ENCODE results near the gene RPS15. TPM values are rescaled to one million over a fixed set of nuclear protein-coding genes. Genes with fewer than 3 reads are reported as not detected.
A peak's percentile ranks its signal among the peaks of the same experiment; 100 is the strongest.

RPS15 gene
- total RNA-seq, 1 experiment from 2014 or later, result 1,696 TPM

DNA sequence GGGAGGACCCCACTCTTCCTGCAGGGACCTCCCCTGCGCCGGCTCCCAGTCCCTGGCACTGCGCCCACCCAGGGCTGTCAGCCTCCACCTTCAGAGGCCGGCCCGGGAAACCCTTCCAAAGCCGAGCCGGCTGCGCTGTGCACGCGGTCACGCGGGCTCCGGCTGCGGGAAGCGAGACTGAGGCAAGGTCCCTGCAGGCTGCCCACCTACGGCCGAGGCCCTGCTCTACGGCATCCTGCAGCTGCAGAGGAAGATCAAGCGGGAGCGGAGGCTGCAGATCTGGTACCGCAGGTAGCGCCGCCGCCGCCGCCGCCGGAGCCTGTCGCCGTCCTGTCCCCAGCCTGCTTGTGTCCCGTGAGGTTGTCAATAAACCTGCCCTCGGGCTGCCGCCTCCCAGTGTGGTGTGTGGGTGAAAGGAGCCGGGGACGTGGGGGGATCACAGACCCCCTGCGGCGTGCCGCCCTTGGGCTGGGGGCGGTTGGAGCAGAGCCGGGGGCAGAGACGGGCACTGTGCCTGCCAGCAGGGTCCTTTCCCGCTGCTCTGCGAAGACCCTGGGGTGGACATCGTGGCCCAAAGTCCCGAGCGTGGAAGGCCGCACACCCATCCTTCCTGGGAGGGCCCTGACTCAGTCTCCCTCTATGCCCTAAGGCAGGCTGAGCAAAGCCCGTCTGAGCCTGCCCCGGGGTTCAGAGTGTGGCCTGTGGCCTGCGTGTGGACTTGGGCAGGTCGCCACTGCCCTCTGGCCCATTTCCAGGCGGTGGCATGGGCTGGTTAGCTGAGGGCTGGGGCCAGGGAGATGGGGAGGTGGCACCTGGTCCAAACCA is 42.8 kb upstream of the RPS15 start:
- H3K4me1 ChIP-seq (ENCODE audit: insufficient read depth, low read length, poor library complexity, severe bottlenecking), result peaks cover 29% of the 10 kb centered on the region
- H3K27ac ChIP-seq (ENCODE audit: low read depth, low read length, poor library complexity, severe bottlenecking), result no peak overlapping the region
- no peaks in the 10 kb centered on the region for H3K27me3 ChIP-seq (replicated peaks; ENCODE audit: insufficient read depth, low read depth, low read length, poor library complexity)
- no peaks in the 10 kb centered on the region for H3K9me3 ChIP-seq (ENCODE audit: low read depth, low read length, poor library complexity, severe bottlenecking)
- TF ChIP-seq EZH2 (IDR thresholded peaks at IDR 0.05; ENCODE audit: borderline replicate concordance, low read depth, low read length, poor library complexity, severe bottlenecking), result no peak
- TF ChIP-seq, protein P1, sequence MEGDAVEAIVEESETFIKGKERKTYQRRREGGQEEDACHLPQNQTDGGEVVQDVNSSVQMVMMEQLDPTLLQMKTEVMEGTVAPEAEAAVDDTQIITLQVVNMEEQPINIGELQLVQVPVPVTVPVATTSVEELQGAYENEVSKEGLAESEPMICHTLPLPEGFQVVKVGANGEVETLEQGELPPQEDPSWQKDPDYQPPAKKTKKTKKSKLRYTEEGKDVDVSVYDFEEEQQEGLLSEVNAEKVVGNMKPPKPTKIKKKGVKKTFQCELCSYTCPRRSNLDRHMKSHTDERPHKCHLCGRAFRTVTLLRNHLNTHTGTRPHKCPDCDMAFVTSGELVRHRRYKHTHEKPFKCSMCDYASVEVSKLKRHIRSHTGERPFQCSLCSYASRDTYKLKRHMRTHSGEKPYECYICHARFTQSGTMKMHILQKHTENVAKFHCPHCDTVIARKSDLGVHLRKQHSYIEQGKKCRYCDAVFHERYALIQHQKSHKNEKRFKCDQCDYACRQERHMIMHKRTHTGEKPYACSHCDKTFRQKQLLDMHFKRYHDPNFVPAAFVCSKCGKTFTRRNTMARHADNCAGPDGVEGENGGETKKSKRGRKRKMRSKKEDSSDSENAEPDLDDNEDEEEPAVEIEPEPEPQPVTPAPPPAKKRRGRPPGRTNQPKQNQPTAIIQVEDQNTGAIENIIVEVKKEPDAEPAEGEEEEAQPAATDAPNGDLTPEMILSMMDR (conservative IDR thresholded peaks at IDR 0.05; ENCODE audit: low read depth, low read length), result no peak
- no peak overlapping the region for H3K4me3 ChIP-seq (ENCODE audit: low read depth, low read length, poor library complexity, severe bottlenecking)
- intact Hi-C loops (cut with micrococcal nuclease; ENCODE audit: unreplicated experiment), result no loop called here
- no TSS peak for BruUV-seq (replicated peaks)
- CTCF ChIA-PET, result no interaction called here
- peaks cover 6% of the 10 kb centered on the region for H3K36me3 ChIP-seq (ENCODE audit: insufficient read depth, low read length, poor library complexity, severe bottlenecking)
- no peak for DNase-seq (ENCODE audit: low spot score)
- POLR2A ChIA-PET (ENCODE audit: low non-redundant PET), result interaction anchor here (1.0 kb wide), 1 partner anchor 126 kb away, joined by 3 read pairs; the partner anchor contains the start of gene CIRBP

DNA sequence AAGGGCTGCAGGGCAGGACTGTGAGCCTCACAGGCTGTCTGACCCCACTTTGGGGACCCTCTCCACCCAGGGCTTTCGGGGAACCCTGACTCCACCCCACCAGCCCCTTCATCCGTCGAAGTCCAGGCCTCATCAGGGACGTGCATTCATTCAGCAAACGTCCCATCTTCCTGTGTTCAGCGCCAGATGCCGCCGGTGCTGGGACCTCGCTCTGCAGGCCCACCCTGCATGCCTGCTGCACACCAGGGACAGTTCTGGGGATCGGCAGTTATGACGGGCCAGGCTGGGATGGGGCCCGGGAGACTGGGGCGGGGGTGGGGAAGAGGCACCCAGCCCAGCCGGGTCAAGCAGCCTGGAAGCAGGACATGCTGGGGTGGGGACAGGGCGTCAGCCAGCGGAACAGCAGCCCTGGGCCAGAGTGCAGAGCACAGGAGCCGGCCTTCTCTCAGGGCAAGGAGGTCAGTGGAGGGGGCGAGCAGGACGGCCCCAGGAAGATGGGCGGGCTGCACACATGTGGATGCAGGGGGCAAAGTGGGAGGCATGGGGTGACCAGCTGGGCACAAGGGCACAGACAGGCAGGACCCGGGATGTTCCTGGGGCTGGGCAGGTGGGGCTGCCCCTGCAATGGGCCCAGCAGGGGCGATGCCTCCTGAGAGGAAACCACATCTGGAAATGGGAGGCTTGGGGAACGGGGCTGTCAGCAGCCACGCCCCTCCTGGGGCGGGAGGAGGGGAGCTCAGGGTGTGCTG is 42.0 kb upstream of the RPS15 start:
- H3K4me3 ChIP-seq (ENCODE audit: low read depth, low read length, poor library complexity, severe bottlenecking), result no peak overlapping the region
- TF ChIP-seq, protein P1 (conservative IDR thresholded peaks at IDR 0.05; ENCODE audit: low read depth, low read length), result no peak
- no peak for TF ChIP-seq EZH2 (IDR thresholded peaks at IDR 0.05; ENCODE audit: borderline replicate concordance, low read depth, low read length, poor library complexity, severe bottlenecking)
- no TSS peak for BruUV-seq (replicated peaks)
- ChIA-PET CTCF (no interaction called here), POLR2A (ENCODE audit: low non-redundant PET) (interaction anchor here (0.7 kb wide), 1 partner anchor 488 kb away, joined by 3 read pairs; no protein-coding TSS in a partner anchor)
- DNase-seq (ENCODE audit: low spot score), result peak; percentile 69
- no peaks in the 10 kb centered on the region for H3K9me3 ChIP-seq (ENCODE audit: low read depth, low read length, poor library complexity, severe bottlenecking)
- no peaks in the 10 kb centered on the region for H3K27me3 ChIP-seq (replicated peaks; ENCODE audit: insufficient read depth, low read depth, low read length, poor library complexity)
- intact Hi-C loops (cut with micrococcal nuclease; ENCODE audit: unreplicated experiment), result no loop called here
- H3K27ac ChIP-seq (ENCODE audit: low read depth, low read length, poor library complexity, severe bottlenecking), result no peak overlapping the region
- peaks cover 37% of the 10 kb centered on the region for H3K4me1 ChIP-seq (ENCODE audit: insufficient read depth, low read length, poor library complexity, severe bottlenecking)
- H3K36me3 ChIP-seq (ENCODE audit: insufficient read depth, low read length, poor library complexity, severe bottlenecking), result peaks cover 2% of the 10 kb centered on the region

DNA sequence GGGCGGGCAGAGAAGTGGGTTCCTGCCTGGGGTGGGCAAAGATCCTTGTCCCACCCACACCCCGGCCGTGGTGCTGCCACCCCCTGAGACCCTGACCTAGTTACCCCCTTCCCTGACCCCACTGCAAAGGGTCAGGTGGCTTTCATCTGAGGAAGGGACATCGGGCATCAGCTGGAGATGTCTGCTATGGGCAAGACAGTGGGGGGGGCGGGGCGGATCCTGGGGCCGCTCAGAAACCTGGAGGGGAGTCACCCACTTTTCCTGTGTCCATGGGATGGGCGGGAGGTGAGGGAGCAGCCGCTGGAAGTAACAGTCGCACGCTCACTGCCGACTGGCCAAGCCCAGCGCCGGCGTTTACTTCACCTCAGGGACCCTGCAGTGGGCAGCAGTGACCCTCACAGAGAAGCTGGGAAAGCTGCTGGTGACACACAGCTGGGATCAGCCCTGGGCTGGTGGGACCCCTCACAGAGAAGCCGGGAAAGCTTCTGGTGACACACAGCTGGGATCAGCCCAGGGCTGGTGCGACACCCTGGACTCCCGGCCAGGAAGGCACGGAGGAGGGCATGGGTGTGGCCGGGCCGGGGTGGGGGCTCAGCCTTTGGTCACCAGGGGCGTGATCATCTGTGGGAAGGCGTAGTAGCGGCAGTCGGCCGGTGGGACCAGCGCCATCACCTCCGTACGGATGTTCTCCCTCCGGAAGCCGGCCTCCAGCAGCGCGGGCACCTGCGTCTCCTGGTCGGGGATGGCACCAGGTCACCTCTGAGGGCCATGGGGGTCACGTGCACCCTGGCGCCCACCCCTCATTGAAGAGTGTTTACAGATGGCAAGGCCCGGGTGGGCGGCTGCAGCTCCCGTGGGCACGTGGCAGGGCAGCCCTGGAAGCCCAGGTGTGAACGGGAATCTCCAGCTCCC is 41.2 kb upstream of the RPS15 start:
- POLR2A ChIA-PET (ENCODE audit: low non-redundant PET), result interaction anchor here (0.7 kb wide), 1 partner anchor 487 kb away, joined by 3 read pairs; no protein-coding TSS in a partner anchor
- intact Hi-C loops (cut with micrococcal nuclease; ENCODE audit: unreplicated experiment), result no loop called here
- no peak overlapping the region for H3K27ac ChIP-seq (ENCODE audit: low read depth, low read length, poor library complexity, severe bottlenecking)
- peaks cover 37% of the 10 kb centered on the region for H3K4me1 ChIP-seq (ENCODE audit: insufficient read depth, low read length, poor library complexity, severe bottlenecking)
- CTCF ChIA-PET, result no interaction called here
- H3K4me3 ChIP-seq (ENCODE audit: low read depth, low read length, poor library complexity, severe bottlenecking), result no peak overlapping the region
- no TSS peak for BruUV-seq (replicated peaks)
- H3K9me3 ChIP-seq (ENCODE audit: low read depth, low read length, poor library complexity, severe bottlenecking), result no peaks in the 10 kb centered on the region
- TF ChIP-seq, protein P1 (conservative IDR thresholded peaks at IDR 0.05; ENCODE audit: low read depth, low read length), result no peak
- no peak for TF ChIP-seq EZH2 (IDR thresholded peaks at IDR 0.05; ENCODE audit: borderline replicate concordance, low read depth, low read length, poor library complexity, severe bottlenecking)
- no peaks in the 10 kb centered on the region for H3K36me3 ChIP-seq (ENCODE audit: insufficient read depth, low read length, poor library complexity, severe bottlenecking)
- no peak for DNase-seq (ENCODE audit: low spot score)
- no peaks in the 10 kb centered on the region for H3K27me3 ChIP-seq (replicated peaks; ENCODE audit: insufficient read depth, low read depth, low read length, poor library complexity)
